ENCODE data around the gene POMT2.

DNA sequence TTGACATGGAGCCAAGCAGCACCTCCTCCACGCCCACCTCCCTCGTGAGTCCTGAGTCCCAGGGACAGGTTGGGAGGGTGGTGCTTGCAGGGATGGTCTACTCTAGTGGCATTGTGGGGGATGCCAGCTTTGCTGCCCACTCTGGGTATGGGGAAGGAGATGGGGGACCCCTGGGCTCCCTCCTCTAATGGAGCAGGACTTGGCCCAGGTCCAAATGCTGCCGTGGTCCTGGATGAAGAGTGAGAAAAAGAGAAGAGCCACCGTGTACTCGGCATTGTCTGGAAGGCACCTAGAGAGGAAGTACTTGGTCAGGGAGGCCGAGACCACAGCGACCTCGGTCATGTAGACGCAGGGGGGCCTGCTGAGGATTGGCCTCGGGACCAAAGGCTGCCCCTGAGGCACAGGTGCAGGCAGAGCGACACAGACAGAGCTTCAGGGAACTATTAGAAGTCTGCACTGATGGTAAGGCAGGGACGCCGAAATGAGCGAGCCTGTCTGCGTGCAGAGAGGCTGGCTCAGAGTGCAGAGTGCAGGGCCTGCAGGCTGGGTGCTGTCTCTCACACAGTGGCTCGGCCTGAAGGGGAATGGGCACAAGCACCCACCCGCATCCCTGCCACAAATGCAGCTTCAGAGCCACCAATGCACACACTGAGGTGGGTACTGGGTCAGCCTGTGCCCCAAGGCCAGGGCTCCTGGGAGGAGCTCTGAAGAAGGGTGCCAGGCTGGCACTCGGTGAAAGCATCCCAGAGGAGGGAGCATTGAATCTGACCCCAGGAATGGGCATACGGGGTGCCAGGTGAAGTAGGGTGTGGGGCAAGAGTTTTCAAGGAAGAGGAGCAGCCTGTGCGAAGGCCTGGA, 67.1 kb downstream of the POMT2 start:
- TF ChIP-seq GATA2 (IDR thresholded peaks at IDR 0.05; ENCODE audit: low read depth, low read length) (no peak), GATA3 (IDR thresholded peaks at IDR 0.05; ENCODE audit: low read depth, low read length) (no peak)

Measured in SH-SY5Y (cell line).